Measurements from ENCODE around the gene CD300LD. TPM values are rescaled to one million over a fixed set of nuclear protein-coding genes. Genes with fewer than 3 reads are reported as not detected.
A peak's percentile ranks its signal among the peaks of the same experiment; 100 is the strongest.
"Not testable (repeated sequence)": the region's sequence is repeated elsewhere in the genome, so short reads cannot be mapped to it uniquely, and the experiment has no call there.

Gene CD300LD
- total and polyA plus RNA-seq, 4 donors: not detected

DNA sequence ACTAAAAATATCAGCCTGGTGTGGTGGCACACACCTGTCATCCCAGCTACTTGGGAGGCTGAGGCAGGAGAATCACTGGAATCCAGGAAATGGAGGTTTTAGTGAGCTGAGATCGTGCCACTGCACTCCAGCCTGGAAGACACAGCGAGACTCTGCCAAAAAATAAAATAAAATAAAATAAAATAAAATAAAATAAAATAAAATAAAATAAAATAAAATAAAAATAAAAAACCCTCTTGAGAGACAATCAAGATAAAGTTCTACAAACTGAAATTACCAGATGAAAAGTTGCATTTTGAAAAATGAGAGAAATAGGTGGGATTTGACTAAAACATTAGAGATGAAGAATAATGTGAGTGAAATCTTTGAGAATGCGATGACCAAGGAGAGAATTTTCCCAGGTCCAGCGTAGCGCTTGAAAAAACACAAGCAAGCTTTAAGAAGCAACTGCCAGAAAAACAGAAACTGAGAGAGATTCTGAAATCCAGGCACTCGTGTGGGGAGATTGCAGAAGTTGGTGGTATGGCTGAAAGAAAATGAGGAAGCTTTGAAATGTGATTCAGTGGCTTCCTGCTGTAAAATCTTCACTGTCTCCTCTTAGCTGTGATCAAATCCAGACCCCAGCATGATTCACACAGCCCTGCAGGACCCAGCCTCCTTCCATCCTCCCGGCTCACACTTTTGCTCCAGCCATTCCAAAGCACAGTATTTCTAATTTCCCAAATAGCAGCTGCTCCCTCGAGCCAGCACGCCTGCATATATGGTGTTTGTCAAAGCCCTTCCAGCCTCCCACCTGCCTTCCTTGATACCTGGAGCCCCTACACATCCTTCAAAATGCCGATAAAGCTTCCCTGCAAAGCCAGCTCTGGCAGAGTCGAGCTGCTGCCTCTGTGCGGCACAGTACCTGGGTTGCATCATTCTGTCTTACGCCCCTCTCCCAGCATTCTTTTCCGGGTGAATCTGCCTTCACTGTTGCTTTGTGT, 39.7 kb upstream of the CD300LD start:
- 54% methylated on average over 11 of the region's 14 CpGs for WGBS (ENCODE audit: insufficient coverage)
- Histone ChIP-seq H3K9me3 (ENCODE audit: control insufficient read depth, insufficient read depth, low read length) (no peaks in the 10 kb centered on the region), H3K27ac (ENCODE audit: low read depth, low read length) (no peak overlapping the region), H3K4me3 (ENCODE audit: low read depth, low read length) (no peak overlapping the region), H3K36me3 (ENCODE audit: control insufficient read depth, insufficient read depth, low read length) (no peaks in the 10 kb centered on the region), H3K27me3 (ENCODE audit: control insufficient read depth, insufficient read depth, low read length) (no peaks in the 10 kb centered on the region), H3K4me1 (ENCODE audit: control insufficient read depth, insufficient read depth, low read length) (no peaks in the 10 kb centered on the region)
- DNase-seq (ENCODE audit: low read depth in 4 of 6, low spot score in 6 of 6): peak in 2 of 6 donors; percentile 22 to 34

- not testable (repeated sequence) for H3K4me1 ChIP-seq (ENCODE audit: control insufficient read depth, insufficient read depth, low read length); H3K27me3 ChIP-seq (ENCODE audit: control insufficient read depth, insufficient read depth, low read length); H3K4me3 ChIP-seq (ENCODE audit: low read depth, low read length); H3K9me3 ChIP-seq (ENCODE audit: control insufficient read depth, insufficient read depth, low read length); DNase-seq (ENCODE audit: low read depth in 4 of 6, low spot score in 6 of 6); H3K36me3 ChIP-seq (ENCODE audit: control insufficient read depth, insufficient read depth, low read length); H3K27ac ChIP-seq (ENCODE audit: low read depth, low read length)
- 92% methylated on average over 6 of the region's 14 CpGs for WGBS (ENCODE audit: insufficient coverage)
Observed at GRCh38 chr17:74630251-74630650, 38.2 kb upstream of the CD300LD start.

GRCh38 chr17:74625661-74626060, 33.6 kb upstream of the CD300LD start:
- Histone ChIP-seq H3K9me3 (ENCODE audit: control insufficient read depth, insufficient read depth, low read length) (no peaks in the 10 kb centered on the region), H3K27ac (ENCODE audit: low read depth, low read length) (no peak overlapping the region), H3K4me3 (ENCODE audit: low read depth, low read length) (no peak overlapping the region), H3K27me3 (ENCODE audit: control insufficient read depth, insufficient read depth, low read length) (peaks cover 2% of the 10 kb centered on the region), H3K4me1 (ENCODE audit: control insufficient read depth, insufficient read depth, low read length) (no peaks in the 10 kb centered on the region), H3K36me3 (ENCODE audit: control insufficient read depth, insufficient read depth, low read length) (no peaks in the 10 kb centered on the region)
- WGBS (ENCODE audit: insufficient coverage): 56% methylated on average over 3 of the region's 3 CpGs
- DNase-seq (ENCODE audit: low read depth in 4 of 6, low spot score in 6 of 6): no peak

DNA sequence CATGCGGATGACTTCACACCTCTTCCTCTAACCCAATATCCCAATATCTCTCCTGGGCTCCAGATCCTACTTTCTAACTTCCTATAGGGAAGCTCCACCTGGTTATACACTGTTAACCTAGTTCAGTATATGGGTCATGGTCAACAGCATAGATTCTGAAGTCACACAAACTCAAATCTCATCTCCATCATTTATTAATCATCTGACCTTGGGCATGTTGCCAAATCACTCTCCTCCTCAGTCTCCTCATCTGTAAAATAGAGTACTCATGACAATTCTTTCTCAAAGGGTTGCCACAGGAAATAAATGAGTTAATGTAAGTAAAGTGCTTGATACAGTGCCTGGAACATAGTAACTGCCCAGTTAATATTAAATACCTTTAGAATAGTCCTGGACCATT, 32.0 kb upstream of the CD300LD start:
- Histone ChIP-seq H3K4me3 (ENCODE audit: low read depth, low read length) (no peak overlapping the region), H3K36me3 (ENCODE audit: control insufficient read depth, insufficient read depth, low read length) (no peaks in the 10 kb centered on the region), H3K27ac (ENCODE audit: low read depth, low read length) (no peak overlapping the region), H3K27me3 (ENCODE audit: control insufficient read depth, insufficient read depth, low read length) (peaks cover 2% of the 10 kb centered on the region), H3K9me3 (ENCODE audit: control insufficient read depth, insufficient read depth, low read length) (no peaks in the 10 kb centered on the region), H3K4me1 (ENCODE audit: control insufficient read depth, insufficient read depth, low read length) (no peaks in the 10 kb centered on the region)
- no peak for DNase-seq (ENCODE audit: low read depth in 4 of 6, low spot score in 6 of 6)
- WGBS (ENCODE audit: insufficient coverage): 86% methylated on average over 1 of the region's 1 CpG

- Histone ChIP-seq H3K4me3 (ENCODE audit: low read depth, low read length) (no peak within 1 kb of the TSS), H3K9me3 (ENCODE audit: control insufficient read depth, insufficient read depth, low read length) (no peaks in the 10 kb centered on the region), H3K36me3 (ENCODE audit: control insufficient read depth, insufficient read depth, low read length) (no peaks in the 10 kb centered on the region), H3K27ac (ENCODE audit: low read depth, low read length) (no peak within 1 kb of the TSS), H3K27me3 (ENCODE audit: control insufficient read depth, insufficient read depth, low read length) (peaks cover 4% of the 10 kb centered on the region), H3K4me1 (ENCODE audit: control insufficient read depth, insufficient read depth, low read length) (no peaks in the 10 kb centered on the region)
- no peak for DNase-seq (ENCODE audit: low read depth in 4 of 6, low spot score in 6 of 6)
- WGBS (ENCODE audit: insufficient coverage): 82% methylated on average over 4 of the region's 5 CpGs
Observed at GRCh38 chr17:74623693-74624093, 31.6 kb upstream of the CD300LD start, which contains the start of gene CD300E. Gene CD300E (minus strand): TSS chr17:74623738. CDS start chr17:74623621, 117 bp downstream.

- no peaks in the 10 kb centered on the region for H3K4me1 ChIP-seq (ENCODE audit: control insufficient read depth, insufficient read depth, low read length)
- H3K4me3 ChIP-seq (ENCODE audit: low read depth, low read length): no peak overlapping the region
- no peaks in the 10 kb centered on the region for H3K36me3 ChIP-seq (ENCODE audit: control insufficient read depth, insufficient read depth, low read length)
- H3K27me3 ChIP-seq (ENCODE audit: control insufficient read depth, insufficient read depth, low read length): peaks cover 6% of the 10 kb centered on the region
- no peak for DNase-seq (ENCODE audit: low read depth in 4 of 6, low spot score in 6 of 6)
- H3K27ac ChIP-seq (ENCODE audit: low read depth, low read length): no peak overlapping the region
- H3K9me3 ChIP-seq (ENCODE audit: control insufficient read depth, insufficient read depth, low read length): no peaks in the 10 kb centered on the region
- 78% methylated on average over 2 of the region's 2 CpGs for WGBS (ENCODE audit: insufficient coverage)
Observed at GRCh38 chr17:74619077-74619673, 27.1 kb upstream of the CD300LD start.

DNA sequence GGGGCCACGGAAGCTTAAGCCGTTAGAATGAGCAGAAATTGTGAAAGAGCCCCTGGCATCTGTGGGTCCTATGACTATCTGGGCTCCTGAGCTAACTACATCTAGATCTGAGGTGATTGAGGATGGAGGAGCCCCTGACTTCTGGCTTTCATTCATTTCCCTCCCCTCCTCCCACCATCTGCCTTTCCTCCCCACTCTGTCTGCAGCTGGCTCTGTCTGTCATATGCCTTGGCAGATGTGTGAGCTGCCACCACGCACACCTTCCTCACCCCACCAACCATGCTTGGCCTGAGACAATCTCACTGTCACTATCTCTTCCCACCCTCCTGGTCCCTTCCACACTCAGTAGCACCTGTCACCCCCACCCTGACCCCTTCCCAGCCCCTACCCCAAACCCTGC, 26.4 kb upstream of the CD300LD start:
- peaks cover 6% of the 10 kb centered on the region for H3K27me3 ChIP-seq (ENCODE audit: control insufficient read depth, insufficient read depth, low read length)
- no peak overlapping the region for H3K4me3 ChIP-seq (ENCODE audit: low read depth, low read length)
- WGBS (ENCODE audit: insufficient coverage): 83% methylated on average over 1 of the region's 3 CpGs
- H3K27ac ChIP-seq (ENCODE audit: low read depth, low read length): no peak overlapping the region
- H3K4me1 ChIP-seq (ENCODE audit: control insufficient read depth, insufficient read depth, low read length): no peaks in the 10 kb centered on the region
- H3K9me3 ChIP-seq (ENCODE audit: control insufficient read depth, insufficient read depth, low read length): no peaks in the 10 kb centered on the region
- no peak for DNase-seq (ENCODE audit: low read depth in 4 of 6, low spot score in 6 of 6)
- H3K36me3 ChIP-seq (ENCODE audit: control insufficient read depth, insufficient read depth, low read length): no peaks in the 10 kb centered on the region

DNA sequence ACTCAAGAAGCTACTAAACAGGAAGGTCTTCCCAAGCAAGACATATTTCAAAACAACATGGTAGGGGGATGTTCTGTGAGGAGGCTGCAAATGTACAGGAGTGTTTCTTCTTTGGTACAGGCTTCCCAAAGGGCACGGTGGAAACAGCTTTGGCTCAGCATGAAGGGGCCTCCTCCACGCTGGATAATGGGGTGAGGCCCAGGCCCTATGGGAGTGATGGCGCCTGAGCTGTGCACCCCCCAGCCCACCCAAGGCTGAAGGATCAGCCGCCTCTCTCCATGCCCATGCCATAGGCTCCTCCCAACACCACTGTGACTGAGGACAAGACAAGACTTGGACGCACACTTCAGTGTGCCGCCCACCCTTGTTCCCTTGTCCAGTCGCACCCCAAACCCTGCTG, 24.6 kb upstream of the CD300LD start:
- no peaks in the 10 kb centered on the region for H3K9me3 ChIP-seq (ENCODE audit: control insufficient read depth, insufficient read depth, low read length)
- no peak overlapping the region for H3K27ac ChIP-seq (ENCODE audit: low read depth, low read length)
- H3K27me3 ChIP-seq (ENCODE audit: control insufficient read depth, insufficient read depth, low read length): peaks cover 4% of the 10 kb centered on the region

DNA sequence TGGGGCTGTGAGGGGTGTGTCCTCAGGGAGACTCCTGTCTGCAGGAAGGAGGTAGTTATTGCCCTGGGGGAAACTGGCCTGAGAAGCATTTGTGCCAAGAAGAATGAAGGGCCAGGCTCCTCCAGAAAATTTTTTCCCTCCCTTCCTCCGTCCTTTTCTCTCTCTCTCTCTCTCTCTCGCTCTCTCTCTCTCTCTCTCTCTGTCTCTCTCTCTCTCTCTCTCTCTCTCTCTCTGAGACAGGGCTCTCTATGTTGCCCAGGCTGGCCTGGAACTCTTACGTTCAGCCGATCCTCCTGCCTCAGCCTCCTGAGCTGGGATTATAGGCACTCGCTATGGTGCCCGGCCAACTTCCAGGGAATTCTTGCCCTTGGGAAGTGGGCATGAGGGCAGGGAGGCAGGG, 20.0 kb upstream of the CD300LD start:
- H3K27ac ChIP-seq (ENCODE audit: low read depth, low read length): no peak overlapping the region
- DNase-seq (ENCODE audit: low read depth in 4 of 6, low spot score in 6 of 6): no peak
- 78% methylated on average over 4 of the region's 6 CpGs for WGBS (ENCODE audit: insufficient coverage)
- no peaks in the 10 kb centered on the region for H3K36me3 ChIP-seq (ENCODE audit: control insufficient read depth, insufficient read depth, low read length)
- H3K4me1 ChIP-seq (ENCODE audit: control insufficient read depth, insufficient read depth, low read length): no peaks in the 10 kb centered on the region
- no peaks in the 10 kb centered on the region for H3K9me3 ChIP-seq (ENCODE audit: control insufficient read depth, insufficient read depth, low read length)
- H3K4me3 ChIP-seq (ENCODE audit: low read depth, low read length): no peak overlapping the region
- H3K27me3 ChIP-seq (ENCODE audit: control insufficient read depth, insufficient read depth, low read length): peaks cover 4% of the 10 kb centered on the region

More for the DNA sequence above, 24.6 kb upstream of the CD300LD start:
- no peaks in the 10 kb centered on the region for H3K4me1 ChIP-seq (ENCODE audit: control insufficient read depth, insufficient read depth, low read length)
- no peak for DNase-seq (ENCODE audit: low read depth in 4 of 6, low spot score in 6 of 6)
- 84% methylated on average over 5 of the region's 7 CpGs for WGBS (ENCODE audit: insufficient coverage)
- H3K4me3 ChIP-seq (ENCODE audit: low read depth, low read length): no peak overlapping the region
- H3K36me3 ChIP-seq (ENCODE audit: control insufficient read depth, insufficient read depth, low read length): no peaks in the 10 kb centered on the region
